ENCODE data around the gene GRAP2.

GRAP2 gene

DNA sequence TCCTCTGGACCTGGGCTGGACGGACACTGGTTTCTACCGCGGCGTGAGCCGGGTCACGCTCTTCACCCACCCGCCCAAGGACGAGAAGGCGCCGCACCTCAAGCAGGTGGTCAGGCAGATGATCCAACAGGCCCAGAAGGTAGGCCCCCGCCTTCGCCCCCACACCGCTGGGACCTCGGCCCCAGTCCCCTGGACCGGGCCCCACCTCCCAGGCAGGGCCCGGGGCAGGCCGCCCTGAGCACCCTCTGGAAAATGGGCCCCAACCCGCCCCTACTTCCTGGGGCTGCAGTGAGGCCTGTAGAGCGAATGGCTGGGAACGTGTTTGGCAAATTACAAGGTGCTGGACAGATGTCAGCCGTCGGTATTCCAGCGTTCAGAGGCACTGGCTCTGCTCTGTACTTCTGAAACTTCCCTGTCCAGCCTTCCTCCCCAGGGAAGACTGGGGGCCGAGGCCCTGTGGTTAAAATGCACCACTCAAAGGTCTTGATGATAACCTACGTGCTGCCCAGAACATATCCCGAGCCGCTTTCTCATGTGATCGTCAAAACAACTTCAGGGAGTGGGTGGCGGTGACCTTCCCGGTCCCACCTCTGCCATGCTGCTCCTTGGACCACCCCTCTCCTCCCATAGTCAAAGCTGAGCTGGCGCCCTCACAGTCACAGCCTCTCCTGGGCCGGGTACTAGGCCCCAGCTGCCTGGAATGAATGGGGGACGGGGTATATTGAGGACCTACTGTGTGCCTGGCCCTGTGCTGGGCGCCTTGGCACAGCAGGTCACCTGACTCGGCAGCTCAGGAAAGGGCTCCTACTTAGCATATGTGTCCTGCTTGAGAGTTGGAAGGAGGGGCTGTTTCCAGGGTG, 94.7 kb downstream of the GRAP2 start:
- DNase-seq, result no peak

DNA sequence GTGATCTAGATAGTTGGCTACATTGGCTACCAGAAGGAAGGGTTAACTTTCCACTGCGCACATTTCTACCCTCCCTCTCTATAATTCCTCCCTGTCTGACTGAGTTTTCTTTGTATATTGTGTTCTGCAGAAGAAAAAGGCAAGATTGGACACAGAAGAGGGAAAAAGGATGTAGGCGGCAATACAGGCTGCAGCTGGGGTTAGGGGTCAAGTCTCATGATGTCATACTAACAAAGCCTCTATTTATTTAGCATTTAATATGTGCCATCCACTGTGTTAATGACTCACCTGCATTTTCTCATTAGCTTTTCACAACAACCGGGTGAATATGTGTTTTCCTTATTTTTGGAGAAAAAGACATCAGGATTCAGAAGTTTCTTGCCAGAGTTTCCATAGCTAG, 95.8 kb downstream of the GRAP2 start:
- no peak for DNase-seq

DNA sequence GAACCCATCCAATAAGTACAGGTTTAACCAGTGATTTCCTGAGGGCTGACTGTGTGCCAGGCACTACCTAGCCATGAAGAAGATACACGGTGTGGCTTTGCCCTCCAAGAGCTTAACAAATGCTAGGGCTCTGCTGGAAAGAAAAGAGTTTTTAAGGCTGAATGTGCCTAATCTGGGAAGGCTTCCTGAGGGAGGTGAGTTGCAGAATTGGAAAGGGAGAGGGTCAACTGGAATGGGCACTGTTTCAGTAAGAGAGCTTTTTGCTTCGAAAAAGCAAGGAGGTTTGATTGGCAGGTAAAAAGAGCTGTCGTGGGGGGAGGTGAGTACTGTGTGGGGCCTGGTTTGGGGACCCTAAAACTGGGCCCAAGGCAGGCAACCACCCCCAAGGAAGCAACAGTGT, 96.5 kb downstream of the GRAP2 start:
- DNase-seq, result no peak

DNA sequence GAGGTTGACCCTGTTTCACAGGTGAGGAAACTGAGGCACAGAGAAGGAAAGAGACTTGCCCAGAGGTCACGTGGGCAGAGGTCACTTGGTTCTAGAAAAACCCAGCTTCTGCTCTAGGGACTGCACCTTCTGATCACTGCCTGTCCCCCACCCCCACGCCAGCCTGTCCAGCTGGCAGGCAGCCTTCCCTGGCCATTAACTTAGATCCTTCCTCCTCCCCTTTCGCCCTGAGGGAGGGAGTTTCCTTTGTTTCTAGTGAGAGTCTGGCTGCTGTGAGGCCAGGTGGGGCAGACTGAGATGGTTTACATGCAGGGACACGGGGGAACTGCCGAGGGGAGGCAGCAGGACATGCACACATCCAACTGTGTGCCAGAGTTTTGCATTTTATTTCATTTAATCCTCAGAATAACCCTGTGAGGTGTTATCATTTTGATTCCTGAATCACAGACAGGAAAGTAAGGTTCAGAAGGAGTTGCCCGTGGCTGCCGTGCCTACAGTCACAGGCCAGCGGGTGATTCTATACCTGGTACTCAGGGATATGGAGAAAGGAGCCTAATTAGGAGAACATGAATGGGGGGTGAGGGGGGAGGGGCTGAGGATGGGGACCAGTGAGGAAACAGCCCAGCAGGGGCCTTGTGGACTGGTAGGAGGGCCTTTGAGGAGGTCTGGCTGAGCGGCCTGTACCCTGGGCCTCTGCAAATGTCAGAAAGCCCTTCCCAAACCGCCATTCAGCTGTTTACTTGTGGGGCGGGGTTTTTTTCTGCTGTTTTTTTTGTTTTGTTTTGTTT, 97.2 kb downstream of the GRAP2 start:
- DNase-seq, result no peak

DNA sequence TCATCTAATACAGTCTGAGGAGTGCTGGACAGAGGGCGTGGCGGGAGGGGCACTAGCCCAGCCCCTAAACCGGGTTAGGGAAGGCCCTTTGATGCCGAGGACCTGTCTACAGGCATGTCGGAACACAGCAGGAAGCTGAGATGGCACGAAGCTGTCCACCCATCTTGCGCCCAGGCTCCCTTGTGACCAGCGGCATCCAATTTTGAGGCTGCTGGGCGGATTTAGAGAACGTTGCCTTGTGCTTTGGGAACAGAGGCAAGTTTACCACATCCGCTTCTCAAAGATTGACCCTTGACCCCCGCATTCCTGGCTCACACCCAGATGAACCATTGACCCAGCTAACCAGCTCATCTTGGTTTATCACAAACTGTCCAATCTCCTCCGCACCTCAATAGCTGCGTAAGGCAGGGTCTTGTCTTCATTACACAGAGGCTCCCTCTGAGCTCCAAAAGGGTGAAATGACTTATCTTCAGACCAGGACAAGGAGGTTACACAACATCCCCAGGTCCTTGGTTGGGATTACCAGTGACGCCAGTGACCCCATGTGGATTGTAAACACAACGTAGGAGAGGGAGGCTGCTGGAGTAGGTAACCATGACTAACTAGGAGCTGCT, 98.4 kb downstream of the GRAP2 start:
- DNase-seq, result no peak

DNA sequence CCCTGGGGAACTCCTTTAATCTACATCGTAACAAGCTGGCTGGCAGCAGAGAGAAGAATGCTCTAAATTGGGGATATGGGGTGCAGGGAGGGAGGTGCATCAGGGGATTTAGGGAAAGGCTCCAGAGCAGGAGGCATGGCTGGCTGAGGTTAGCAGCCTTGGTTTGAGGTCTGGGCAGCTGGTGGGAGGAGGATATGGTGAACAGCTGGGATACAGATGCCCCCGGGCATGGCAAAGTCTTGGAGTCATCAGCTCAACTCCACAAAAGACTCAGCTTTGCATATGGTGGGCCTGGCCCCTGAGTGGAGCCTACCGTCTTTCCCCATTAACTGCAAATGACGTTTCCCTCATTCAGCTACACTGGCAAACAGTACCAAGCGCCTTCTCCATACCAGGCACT, 99.3 kb downstream of the GRAP2 start:
- DNase-seq, result no peak

DNA sequence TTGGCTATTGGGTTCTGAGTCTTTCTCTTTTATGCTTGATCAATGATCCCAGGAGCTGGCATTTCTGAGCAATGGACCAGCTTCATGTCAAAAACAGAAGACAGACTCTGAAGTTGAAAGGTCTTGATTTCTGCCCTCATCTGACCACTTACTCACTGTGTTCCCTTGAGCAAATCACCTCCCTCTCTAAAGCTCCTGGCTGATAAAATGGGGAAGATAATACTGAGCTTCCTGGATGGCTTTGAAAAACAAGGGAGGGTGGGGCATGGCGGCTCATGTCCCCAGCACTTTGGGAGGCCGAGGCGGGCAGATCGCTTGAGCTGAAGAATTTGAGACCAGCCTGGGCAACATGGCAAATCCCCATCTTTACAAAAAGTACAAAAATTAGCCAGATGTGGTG, 100.2 kb downstream of the GRAP2 start:
- DNase-seq, result no peak

DNA sequence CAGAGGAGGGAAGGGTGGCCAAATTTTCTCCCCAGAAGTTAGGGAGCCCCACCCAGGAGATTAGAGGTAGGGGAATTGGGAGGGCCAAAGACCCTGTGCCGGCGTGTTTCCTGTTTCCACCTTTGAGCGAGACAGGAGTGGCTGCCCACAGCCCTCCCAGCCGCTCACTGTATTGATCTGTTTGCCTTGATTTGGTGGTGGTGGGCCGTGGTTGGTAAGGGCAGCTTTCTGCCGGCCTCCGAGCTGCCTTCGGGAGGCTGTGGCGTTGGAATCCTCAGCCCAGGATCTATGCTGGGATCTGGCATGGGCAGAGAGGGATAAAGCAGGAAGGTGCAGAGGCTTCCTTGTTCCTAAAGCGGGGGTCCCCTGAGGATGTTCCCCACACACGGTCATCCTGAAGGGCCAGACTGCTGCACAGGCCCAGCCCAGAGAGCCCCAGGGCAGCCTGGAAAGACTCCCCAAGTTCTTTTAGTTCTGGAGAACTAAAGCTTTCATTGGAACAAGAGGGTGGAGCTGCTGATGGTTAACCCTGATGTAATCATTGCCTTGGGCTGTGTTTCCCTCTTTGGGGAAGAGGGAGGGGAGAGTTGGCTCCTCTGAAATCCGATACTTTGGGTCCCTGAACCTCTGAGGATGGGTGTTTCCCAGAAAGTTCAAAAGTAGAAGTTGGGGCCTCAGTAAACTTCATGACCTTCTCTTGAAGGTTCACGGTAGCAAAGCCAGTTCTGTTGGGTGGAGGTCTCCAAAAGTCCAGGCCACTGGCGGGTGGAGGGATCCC, 101.1 kb downstream of the GRAP2 start:
- no peak for DNase-seq

DNA sequence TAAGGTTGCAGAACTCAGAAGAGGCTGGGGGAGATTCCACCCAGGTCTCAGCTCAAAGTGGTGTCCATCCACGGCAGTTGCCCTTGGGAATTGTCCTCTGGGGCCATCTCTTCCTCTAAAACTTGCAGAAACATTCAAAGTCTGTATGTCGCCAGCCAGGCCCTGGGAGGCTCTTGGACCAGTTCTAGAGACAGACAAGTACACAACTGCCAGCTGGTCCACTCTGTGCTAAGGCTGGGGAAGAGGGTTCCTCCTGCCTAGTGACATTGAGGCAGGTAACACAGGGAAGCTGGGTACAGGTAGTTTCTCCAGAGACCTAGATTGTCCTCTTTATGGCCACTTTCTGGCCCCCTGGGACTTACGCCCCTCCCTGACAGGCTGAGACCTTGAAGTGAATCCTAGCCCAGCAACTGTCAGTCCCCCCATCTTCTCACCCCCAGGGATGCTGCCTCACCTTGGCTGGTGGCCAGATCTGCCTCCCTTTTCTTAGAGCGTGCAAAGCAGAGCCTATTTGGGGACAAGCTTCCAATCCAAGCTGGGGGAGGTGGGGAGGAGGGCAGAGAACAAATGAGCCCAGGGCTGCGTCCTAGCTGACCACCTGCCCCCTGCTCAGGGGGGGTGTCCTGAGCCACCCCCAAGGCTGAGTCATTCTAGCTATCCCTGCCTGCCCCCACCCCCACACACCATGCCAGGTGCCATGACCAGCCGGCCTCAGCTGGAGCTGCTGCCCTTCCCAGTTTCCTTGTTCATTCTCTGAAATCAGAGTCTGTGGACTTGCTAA, 102.2 kb downstream of the GRAP2 start:
- no peak for DNase-seq

DNA sequence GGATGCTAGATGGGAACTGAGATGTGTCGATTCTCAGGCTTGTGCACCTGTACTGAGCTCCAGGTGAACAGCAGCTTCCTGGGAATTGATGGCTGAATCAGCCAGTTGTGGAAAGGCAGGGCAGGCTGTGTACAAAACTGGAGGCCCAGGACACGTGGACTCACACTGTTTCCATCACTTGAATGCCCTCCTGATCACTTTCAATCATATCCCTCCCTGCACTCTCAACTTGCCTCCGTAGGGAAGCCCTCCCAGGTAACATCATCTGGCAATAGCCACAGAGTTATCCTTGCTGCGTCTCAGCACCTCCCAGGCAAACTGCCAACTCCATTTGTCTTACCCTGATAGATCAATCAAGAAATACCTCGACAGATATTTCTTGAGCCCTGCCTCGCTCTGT, 104.0 kb downstream of the GRAP2 start:
- no peak for DNase-seq

DNA sequence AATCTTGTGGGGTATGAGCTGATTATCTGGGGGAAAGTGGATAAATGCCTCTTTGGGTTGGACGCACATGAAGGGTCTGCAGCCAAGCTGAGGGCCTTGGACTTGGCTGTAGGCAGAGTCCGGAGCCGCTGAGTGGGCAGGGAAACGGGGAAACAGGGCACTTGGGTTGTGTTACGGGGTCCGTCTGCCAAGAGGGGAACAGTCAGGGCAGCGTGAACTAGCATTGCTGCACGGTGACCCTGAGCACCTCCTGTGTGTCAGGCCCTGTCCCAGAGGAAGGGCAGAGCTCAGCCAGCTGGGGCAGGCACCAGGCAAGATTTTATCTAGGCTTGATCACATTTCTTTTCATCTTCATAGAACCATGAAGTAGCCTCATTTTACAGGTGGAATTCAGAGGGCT, 105.8 kb downstream of the GRAP2 start:
- DNase-seq, result no peak

DNA sequence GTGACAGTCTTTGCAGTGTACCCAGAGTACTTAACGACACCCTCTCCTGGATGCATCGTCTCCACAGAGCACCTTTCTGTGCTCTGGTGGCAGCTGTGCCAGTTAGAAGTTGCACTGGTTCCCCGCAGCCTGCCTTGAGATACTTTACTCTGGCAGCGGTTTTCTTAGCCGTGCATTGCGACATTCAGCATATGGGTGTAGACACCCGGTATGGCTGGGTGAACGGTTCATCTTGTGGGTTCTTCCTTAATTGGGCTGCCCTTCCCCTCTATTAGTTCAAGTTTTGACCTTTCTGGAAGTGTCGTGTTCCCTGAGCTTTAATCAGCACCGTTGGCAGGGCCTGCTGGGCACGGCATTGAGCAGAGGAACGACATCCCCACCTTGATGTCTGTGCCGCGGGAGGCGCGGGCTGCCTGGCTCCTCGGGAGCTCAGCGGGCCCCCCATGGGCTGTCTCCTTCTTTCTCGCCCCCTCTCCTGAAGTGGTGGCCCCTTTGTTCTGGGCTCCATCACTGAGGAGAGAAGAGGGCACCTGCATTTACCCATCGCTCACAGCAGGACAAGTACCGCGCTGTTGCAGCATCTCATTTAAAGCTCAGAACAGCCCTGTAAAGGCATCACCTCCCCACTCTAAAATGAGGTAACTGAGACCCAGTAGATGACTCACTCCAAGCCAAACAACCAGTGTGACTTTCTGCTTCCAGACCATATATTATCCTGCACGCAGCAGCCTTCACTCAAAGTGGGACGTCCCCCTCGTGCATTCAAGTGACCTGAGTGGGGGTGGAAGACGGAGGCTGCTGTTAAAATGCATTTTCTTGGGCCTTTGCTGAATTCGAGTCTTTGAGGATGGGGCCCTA, 107.2 kb downstream of the GRAP2 start:
- DNase-seq, result no peak

DNA sequence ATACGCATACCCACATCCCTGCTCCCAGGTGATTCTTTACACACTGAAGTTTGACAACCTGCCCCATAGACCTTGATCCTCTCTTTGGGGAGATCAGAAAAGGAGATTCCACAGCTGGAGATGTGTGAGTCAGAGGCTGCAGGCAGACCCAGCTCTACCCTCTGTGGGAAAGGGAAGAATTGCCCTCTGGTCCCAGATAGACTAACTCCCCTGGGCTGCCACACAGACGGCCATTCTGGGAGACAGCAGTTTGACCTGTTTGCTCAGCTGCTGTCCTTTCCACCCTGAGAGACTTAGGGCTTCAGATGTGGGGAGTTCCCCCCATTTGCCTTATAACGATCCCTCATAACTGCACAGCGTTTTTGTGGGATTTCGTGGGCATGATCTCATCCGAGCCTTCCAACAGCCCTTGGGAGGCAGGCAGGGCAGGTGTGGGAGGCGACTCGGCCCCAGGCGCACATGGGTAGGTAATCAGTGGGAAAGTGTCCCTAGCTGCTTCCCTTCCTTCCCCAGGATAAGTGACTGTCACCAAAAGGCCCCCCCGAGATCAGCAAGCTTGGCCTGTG, 107.9 kb downstream of the GRAP2 start:
- no peak for DNase-seq

DNA sequence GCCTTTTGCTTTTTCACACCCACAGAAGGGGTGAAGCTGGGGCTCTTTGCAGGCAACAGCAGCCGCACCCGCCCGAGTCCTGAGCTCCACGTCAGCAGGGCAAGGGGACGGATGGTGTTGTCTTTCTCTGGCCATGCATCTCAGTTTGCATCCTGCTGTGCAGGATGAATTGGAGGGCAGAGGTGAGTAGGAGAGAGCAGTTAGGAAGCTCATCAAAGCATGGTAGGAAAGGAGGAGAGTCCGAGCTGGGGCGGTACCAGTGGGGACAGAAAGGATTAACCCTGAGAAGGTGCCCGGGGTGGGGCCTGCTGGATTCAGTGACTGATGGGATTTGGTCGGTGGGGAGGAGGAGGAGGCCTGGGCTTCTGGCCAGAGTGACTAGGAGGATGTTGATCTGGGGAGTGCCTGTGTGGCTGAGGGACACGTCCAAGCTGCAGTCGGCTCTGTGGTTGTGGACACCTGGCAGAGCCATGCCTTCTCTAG, 108.4 kb downstream of the GRAP2 start:
- DNase-seq, result no peak

DNA sequence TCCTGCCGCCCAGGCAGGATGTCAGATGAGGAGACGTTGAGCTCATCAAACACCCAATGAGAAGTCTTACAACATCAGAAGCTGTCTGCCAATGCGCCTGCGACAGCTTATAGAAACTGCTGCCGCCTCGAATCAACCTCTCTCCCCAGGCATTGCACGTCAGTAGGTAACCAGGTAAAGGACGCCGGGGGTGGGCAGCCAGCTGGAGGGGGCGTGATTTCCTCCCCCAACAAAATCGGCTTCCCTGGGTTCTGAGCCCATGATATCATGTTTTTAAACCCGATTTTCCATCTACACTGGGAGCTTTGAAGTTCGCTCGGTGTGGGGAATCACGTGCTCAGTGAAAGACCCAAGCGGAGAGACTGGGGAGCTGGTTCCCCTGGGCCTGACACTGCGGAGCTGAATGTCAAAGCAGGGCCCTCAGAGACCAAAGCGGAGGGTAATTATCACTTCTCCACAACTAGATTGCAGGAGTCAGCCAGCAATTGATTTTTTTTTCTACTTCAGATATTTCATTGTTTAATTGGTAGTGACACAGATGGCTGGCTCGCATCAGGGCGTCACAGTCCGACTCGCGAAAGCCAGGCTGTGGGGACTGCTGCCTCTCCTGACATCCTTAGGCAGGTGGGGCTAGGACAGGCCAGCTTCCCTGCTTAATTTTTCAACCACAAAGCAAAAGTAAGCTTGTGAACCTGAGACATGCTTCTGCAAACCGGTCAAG, 109.2 kb downstream of the GRAP2 start:
- DNase-seq, result no peak

DNA sequence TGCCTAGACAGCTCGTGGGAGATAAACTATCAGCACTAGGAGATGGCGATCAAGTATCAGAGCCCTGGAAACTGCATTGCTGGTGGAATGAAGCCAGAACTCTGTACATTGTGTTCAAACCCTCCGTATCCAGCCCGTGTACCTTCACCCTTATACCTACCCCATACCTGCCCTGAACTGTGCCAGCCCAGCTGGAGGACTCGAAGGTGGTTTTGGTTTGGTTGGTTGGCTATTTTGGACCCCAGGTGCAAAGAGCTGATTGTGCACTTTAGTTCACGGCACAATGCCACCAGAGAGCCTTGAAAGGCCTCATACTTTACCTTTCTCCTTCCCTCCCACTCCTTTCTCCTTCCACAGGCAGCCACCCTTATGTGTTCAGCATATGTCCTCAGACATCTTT, 109.9 kb downstream of the GRAP2 start:
- DNase-seq, result no peak

DNA sequence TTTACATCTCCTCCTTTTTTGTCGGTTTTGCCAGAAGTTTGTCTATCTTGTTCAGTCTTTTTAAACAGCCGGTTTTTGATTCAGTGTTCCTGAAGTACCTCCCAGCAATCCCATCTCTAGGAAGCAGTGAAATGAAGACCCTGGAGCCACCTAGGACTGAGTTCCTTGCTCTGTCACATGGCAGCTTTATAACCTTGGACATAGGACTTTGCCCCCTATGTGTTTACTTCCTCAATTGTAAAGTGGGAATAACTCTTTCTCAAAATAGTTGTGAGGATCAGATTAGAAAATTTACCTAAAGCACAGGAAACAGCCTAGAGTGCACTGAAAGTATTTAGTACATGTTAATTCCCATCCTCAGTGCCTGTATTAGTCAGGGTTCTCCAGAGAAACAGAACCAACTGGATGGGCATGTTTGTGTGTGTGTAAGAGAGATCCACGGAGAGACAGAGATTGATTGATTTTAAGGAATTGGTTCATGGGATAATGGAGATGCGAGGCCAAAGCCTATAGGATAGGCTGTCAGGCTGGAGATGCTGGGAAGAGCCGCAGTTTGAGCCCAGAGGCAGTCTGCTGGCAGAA, 113.9 kb downstream of the GRAP2 start:
- DNase-seq, result no peak

DNA sequence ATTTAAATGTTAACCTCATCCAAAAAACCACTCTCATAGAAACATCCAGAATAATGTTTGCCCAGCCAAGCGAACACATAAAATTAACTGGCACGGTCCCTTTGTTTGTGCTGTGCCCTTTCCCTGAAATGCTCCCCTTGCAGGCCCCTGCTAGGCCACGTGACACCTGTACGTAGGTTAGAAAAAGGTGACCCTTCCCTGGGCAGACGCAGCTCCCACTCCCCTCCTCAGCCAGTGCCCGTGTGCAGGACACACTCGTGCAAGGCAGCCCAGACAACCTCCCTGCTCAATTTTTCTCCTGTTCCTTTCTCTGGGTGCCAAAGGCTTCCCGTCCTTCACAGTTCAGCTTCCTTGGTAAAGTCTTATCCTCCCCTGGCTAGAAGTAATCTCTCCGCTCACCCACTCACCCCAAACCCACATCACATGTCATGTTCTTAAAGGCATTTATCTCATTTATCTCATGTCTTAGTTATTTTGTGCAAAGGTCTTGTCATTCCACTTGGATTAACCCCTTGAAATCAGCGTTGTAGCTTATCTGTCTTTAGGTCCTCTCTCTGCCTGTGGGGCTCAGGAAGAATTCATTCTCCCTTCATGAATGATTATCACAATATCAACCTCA, 114.6 kb downstream of the GRAP2 start:
- DNase-seq, result no peak

DNA sequence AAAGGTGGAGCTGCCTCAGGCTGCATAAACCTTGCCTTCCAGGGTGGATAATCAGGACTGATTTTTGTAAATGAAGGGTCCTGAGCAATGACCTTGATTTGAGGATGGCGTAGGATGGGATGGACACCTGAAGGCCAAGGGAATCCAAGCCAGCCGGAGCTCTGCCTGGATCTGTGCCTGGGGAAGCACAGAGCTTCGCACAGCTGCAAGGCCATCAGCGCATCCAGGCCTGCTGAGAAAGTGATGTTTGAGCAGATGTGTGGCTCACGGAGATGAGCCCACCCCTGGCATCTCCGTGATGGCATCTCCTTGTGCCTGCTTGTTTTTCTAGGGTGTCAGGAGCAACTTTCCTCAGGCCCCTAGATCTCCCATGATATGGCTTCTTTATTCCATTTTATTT, 117.2 kb downstream of the GRAP2 start:
- DNase-seq, result no peak
